Measurements from ENCODE around the gene MIB1.

- no peak for TF ChIP-seq BCLAF1 (IDR thresholded peaks at IDR 0.05)
- TF ChIP-seq SIN3A (IDR thresholded peaks at IDR 0.05; ENCODE audit: low read depth, low read length): no peak
- TF ChIP-seq YBX1 (IDR thresholded peaks at IDR 0.05): no peak
- TF ChIP-seq NR2C2 (IDR thresholded peaks at IDR 0.05; ENCODE audit: borderline replicate concordance, control insufficient read depth, insufficient read length, low read depth): no peak
- no peak for TF ChIP-seq POLR2A (IDR thresholded peaks at IDR 0.05; ENCODE audit: low read depth, low read length)
- no peak for TF ChIP-seq PBX3 (IDR thresholded peaks at IDR 0.05; ENCODE audit: insufficient replicate concordance, low read depth, low read length)
- TF ChIP-seq CTCF (IDR thresholded peaks at IDR 0.05 in 2 of 3, conservative IDR thresholded peaks at IDR 0.05 in 1 of 3; ENCODE audit: control insufficient read depth in 2 of 3, extremely low read depth in 1 of 3, insufficient read depth in 1 of 3, low read depth in 3 of 3, low read length in 3 of 3): no peak
- no peak for TF ChIP-seq MAX (IDR thresholded peaks at IDR 0.05; ENCODE audit: low read depth, low read length)
Observed at GRCh38 chr18:21774722-21775121, 34.1 kb downstream of the MIB1 start.
